ENCODE results near the gene USP38. TPM values are rescaled to one million over a fixed set of nuclear protein-coding genes. Genes with fewer than 3 reads are reported as not detected.
"Not testable (repeated sequence)": the region's sequence is repeated elsewhere in the genome, so short reads cannot be mapped to it uniquely, and the experiment has no call there.

The USP38 gene
- total RNA-seq, 1 donor = 29.4 TPM

DNA sequence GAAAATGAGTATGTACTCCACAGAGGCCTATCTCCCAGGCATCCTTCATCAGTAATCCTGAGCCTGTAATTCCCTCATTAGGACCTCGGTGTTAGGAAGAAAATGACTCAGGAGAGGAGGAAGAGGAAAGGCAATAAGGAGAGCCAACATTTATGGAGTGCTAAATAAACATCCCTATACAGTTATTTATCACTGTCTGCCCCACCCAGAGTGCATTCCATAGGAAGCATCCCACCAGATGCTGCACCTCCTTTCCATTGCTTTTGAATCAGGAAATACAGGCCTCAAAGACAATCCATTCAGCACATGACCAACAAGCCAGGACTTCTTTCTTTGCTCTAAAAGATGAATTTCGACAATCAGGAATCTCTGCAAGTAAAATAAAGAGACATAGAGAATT lies 47.6 kb downstream of the USP38 start:
- DNase-seq (ENCODE audit: low read depth) = no peak
- TF ChIP-seq, protein P1, sequence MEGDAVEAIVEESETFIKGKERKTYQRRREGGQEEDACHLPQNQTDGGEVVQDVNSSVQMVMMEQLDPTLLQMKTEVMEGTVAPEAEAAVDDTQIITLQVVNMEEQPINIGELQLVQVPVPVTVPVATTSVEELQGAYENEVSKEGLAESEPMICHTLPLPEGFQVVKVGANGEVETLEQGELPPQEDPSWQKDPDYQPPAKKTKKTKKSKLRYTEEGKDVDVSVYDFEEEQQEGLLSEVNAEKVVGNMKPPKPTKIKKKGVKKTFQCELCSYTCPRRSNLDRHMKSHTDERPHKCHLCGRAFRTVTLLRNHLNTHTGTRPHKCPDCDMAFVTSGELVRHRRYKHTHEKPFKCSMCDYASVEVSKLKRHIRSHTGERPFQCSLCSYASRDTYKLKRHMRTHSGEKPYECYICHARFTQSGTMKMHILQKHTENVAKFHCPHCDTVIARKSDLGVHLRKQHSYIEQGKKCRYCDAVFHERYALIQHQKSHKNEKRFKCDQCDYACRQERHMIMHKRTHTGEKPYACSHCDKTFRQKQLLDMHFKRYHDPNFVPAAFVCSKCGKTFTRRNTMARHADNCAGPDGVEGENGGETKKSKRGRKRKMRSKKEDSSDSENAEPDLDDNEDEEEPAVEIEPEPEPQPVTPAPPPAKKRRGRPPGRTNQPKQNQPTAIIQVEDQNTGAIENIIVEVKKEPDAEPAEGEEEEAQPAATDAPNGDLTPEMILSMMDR (IDR thresholded peaks at IDR 0.05; ENCODE audit: insufficient read depth, low read depth, low read length) = no peak
- H3K4me3 ChIP-seq (ENCODE audit: low read depth, low read length) = no peak overlapping the region

DNA sequence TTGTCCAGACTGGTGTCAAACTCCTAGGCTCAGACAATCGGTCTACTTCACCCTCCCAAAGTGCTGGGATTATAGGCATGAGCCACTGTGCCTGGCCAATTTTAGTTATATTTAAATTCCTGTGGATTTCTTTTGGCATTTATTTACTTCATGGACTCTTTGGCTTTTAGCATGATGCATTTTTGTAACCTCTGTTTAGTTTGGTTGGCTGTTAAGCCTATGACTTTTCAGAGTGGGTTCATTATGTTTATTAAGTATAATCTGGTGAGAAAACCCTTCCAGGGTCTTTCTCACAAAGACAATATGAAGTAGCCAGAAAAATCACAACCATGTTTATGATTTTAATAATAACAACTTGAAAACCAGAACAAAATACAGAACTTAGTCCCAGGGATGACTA lies 49.4 kb downstream of the USP38 start:
- no peak overlapping the region for H3K4me3 ChIP-seq (ENCODE audit: low read depth, low read length)
- TF ChIP-seq, protein P1 (IDR thresholded peaks at IDR 0.05; ENCODE audit: insufficient read depth, low read depth, low read length) = no peak
- DNase-seq (ENCODE audit: low read depth) = peak; percentile 52

DNA sequence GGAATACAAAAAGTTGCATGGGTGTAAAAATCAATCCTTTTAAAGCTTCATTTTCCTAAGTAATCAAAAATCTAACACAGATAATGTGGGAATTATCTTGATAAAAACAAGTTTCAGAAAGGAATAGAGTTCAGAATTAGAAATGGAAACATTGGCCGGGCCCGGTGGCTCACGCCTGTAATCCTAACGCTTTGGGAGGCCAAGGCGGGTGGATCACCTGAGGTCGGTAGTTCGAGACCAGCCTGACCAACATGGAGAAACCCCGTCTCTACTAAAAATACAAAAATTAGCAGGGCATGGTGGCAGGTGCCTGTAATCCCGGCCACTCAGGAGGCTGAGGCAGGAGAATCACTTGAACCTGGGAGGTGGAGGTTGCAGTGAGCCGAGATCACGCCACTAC lies 52.5 kb downstream of the USP38 start:
- DNase-seq (ENCODE audit: low read depth); H3K4me3 ChIP-seq (ENCODE audit: low read depth, low read length): not testable (repeated sequence)

DNA sequence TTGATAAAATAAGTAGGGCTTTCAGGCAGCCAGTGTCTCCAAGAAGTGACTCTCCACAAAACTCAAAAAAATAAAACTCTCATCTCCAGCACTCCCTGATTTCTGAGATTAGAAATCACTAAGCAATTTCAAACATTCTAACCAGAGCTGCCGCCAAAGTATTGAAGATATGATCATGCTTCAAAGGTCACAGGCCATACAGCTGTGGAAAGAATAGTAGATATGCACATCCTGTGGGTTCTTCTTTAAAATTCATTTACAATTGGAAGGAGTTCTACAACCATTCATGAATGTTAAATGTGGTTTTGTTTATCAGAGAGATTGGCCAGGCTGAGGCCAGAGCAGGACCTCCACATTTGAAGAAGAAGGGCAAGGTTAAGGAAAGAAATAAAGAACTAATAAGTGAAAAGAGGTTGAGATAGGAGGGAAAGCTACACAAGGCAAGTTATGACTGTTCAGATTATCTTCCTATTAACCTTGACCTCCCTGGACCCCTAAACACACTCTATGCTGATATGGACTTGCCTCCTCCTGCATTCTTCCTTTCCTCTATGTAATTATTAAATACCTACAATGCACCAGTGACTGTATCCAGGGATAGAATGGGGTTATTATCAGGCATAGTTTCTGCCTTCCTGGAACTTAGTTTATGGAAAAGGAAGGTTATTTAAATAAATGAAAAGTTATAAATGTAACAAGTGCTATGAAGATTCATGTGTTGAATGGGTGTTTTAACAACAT lies 56.4 kb downstream of the USP38 start:
- TF ChIP-seq, protein P1 (IDR thresholded peaks at IDR 0.05; ENCODE audit: insufficient read depth, low read depth, low read length) = no peak
- no peak overlapping the region for H3K4me3 ChIP-seq (ENCODE audit: low read depth, low read length)
- peak; percentile 14 for DNase-seq (ENCODE audit: low read depth)

DNA sequence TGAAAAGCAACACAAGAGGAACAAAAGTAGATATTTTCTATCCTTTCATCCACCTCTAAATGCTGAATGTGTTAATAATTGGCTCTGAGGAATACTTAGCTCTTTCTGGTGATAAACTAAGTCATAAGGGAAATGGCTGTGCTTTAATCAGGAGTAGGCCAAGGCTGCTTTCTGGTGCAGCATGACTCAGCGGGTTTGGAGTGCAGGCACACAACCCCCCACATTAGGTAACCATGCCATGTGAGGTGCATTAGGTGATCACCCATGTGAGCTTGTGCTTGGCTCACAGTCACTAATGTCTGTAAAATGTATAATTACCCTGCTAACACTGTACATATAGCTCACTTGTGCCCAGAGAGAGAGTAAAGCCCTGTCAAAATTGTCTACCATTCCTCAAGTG lies 57.2 kb downstream of the USP38 start:
- no peak overlapping the region for H3K4me3 ChIP-seq (ENCODE audit: low read depth, low read length)
- DNase-seq (ENCODE audit: low read depth) = peak; percentile 28
- TF ChIP-seq, protein P1 (IDR thresholded peaks at IDR 0.05; ENCODE audit: insufficient read depth, low read depth, low read length) = no peak

DNA sequence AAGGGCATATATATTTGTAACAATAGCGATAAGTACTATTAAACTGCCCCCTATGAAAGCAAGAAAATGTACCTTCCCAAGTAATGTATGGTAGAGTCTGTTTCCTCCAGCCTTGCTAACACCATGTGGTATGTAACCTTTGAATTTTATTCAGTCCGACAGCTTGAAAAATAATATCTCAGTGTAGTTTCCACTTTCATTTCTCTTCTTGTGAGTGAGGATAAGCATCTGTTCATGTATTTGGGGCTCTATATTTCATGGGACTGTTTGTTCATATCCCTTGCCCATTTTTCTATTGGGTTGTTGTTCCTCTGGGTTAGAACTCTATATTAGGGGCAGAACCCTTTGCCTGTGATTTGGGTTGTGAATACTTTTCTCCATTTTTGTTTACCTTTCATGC lies 58.3 kb downstream of the USP38 start:
- DNase-seq (ENCODE audit: low read depth) = no peak
- no peak overlapping the region for H3K4me3 ChIP-seq (ENCODE audit: low read depth, low read length)
- TF ChIP-seq, protein P1 (IDR thresholded peaks at IDR 0.05; ENCODE audit: insufficient read depth, low read depth, low read length) = no peak

DNA sequence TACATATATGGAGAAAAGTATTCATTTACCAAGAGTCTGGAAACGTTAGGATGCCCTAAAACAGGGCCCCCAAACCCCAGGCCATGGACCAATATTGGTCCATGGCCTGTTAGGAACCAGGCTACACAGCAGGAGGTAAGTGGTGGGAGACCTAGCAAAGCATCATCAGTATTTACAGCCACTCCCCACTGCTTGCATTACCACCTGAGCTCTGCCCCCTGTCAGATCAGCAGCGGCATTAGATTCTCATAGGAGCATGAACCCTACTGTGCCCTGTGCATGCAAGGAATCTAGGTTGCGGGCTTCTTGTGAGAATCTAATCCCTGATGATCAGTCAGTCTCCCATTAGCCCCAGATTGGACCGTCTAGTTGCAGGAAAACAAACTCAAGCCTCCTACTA lies 62.3 kb downstream of the USP38 start:
- no peak for DNase-seq (ENCODE audit: low read depth)
- TF ChIP-seq, protein P1 (IDR thresholded peaks at IDR 0.05; ENCODE audit: insufficient read depth, low read depth, low read length) = no peak
- no peak overlapping the region for H3K4me3 ChIP-seq (ENCODE audit: low read depth, low read length)

Measured in fibroblast of villous mesenchyme (primary cell).